Hematopoietic multipotent progenitor cell treated with erythropoietin and hydrocortisone succinate and interleukin-3 and kit ligand, for 15 days (in vitro differentiated cells): ENCODE data around the gene ONECUT3.

Experiments
- DNase-seq: peaks from one replicate; pipeline ENCODE4 v3.0.0-alpha.2; 2015; ENCODE audit warnings: low spot score

The ONECUT3 gene

GRCh38 chr19:1739960-1740629 is 13.2 kb upstream of the ONECUT3 start:
- DNase-seq: no peak

GRCh38 chr19:1742989-1743696 is 10.2 kb upstream of the ONECUT3 start:
- no peak for DNase-seq

GRCh38 chr19:1744133-1744665 is 9.1 kb upstream of the ONECUT3 start:
- no peak for DNase-seq

- DNase-seq: no peak
Observed at GRCh38 chr19:1744822-1745563, 8.3 kb upstream of the ONECUT3 start.

GRCh38 chr19:1745589-1746031 is 7.7 kb upstream of the ONECUT3 start:
- no peak for DNase-seq

GRCh38 chr19:1746401-1747284 is 6.7 kb upstream of the ONECUT3 start:
- no peak for DNase-seq

GRCh38 chr19:1747285-1748114 is 5.8 kb upstream of the ONECUT3 start:
- no peak for DNase-seq

GRCh38 chr19:1748115-1748872 is 5.0 kb upstream of the ONECUT3 start:
- DNase-seq: no peak

- no peak for DNase-seq
Observed at GRCh38 chr19:1748873-1749341, 4.4 kb upstream of the ONECUT3 start.

GRCh38 chr19:1749373-1750342 is 3.6 kb upstream of the ONECUT3 start:
- no peak for DNase-seq

- DNase-seq: no peak
Observed at GRCh38 chr19:1750343-1751021, 2.8 kb upstream of the ONECUT3 start.

- DNase-seq: no peak
Observed at GRCh38 chr19:1751367-1752008, 1.8 kb upstream of the ONECUT3 start.

GRCh38 chr19:1752009-1752756 is 1.1 kb upstream of the ONECUT3 start:
- DNase-seq: no peak

- DNase-seq: no peak
Observed at GRCh38 chr19:1754018-1754635, 821 bp downstream of the ONECUT3 start.

- DNase-seq: no peak
Observed at GRCh38 chr19:1754636-1755466, 1.5 kb downstream of the ONECUT3 start.
